NCI-H510A treated with DMSO at 0.1 percent for 48 hours (cell line): ENCODE data around the gene DIP2B.
"Not testable (repeated sequence)": the region's sequence is repeated elsewhere in the genome, so short reads cannot be mapped to it uniquely, and the experiment has no call there.

Source experiments
- DNase-seq: peaks from one replicate; lab custom pipeline; 2025; lab: John Stamatoyannopoulos, UW

Gene DIP2B

GRCh38 chr12:50550530-50551223 is 45.9 kb downstream of the DIP2B start:
- DNase-seq = no peak

- no peak for DNase-seq
These were observed 47.1 kb downstream of the DIP2B start for GRCh38 chr12:50551866-50552265.

- no peak for DNase-seq
These were observed 49.9 kb downstream of the DIP2B start for GRCh38 chr12:50554651-50555050.

DNA sequence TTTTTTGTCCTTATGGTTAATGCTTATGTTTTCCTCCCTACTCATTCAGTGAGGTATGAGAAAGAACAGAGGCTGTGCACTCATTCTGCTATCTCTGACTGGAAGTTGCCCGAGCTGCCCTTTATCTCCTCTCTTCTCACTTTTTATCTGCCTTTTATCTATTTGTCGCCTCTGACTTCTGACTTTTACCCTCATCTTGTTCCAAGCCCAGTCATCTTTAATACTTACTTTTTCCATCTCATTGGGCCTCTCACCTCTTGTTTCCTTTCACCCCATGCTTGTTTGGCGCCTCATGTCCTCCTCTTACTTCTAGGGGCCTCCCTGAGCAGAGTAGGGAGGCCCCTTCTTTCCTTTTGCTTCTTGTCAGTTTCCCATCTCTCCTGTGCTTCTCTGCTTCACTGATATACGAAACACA is 50.7 kb downstream of the DIP2B start:
- DNase-seq = no peak

DNA sequence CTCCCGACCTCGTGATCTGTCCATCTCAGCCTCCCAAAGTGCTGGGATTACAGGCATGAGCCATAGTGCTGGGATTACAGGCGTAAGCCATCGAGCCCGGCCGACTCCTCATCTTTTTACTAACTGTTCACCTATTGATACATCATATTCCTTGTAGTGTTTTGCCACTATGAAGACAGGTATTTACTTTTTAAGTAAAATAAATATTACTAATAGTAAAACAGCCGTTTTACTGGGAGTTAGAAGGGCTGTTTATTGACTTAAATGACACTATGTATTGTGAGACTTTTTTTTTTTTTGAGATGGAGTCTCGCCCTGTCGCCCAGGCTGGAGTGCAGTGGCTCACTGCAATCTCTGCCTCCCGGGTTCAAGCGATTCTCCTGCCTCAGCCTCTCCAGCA is 51.5 kb downstream of the DIP2B start:
- DNase-seq = no peak

GRCh38 chr12:50556796-50557195 is 52.0 kb downstream of the DIP2B start:
- not testable (repeated sequence) for DNase-seq

DNA sequence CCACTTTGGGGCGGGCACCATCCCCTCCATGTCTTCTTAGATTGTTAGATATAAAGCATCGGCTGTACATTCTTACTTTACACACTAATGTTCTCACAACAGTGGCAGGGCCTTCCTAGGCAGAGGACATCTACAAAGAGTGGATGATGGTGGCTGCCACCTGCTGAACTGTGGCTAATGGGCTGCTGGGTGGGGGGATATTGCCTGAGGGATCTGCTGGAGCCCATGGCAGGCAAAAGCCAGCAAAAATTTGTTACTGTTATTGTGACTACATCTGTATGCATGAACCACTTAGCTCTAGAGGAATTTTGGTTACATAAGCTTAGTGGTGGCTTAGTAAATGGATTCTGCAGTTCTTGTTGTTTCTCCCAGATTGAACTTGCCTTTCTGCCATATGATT is 52.6 kb downstream of the DIP2B start:
- no peak for DNase-seq

DNA sequence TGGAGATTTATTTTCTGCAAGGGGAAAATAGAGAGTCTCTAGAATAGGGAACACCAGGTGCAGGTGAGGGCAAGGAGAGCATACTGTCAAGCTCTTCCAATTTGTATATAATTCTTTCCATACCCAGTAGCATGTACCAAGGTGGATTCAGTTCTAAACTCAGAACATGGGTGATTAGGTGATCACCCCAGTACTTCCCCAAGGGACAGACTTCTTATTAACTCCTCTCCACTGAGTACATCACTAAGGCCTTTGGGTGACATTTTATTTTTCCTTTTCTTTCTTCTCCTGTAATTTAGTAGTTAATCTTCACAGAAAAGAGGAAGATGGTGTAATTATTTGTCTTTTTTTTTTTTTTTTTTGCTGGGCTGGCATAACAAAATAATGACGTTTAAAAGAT is 54.2 kb downstream of the DIP2B start:
- no peak for DNase-seq

DNA sequence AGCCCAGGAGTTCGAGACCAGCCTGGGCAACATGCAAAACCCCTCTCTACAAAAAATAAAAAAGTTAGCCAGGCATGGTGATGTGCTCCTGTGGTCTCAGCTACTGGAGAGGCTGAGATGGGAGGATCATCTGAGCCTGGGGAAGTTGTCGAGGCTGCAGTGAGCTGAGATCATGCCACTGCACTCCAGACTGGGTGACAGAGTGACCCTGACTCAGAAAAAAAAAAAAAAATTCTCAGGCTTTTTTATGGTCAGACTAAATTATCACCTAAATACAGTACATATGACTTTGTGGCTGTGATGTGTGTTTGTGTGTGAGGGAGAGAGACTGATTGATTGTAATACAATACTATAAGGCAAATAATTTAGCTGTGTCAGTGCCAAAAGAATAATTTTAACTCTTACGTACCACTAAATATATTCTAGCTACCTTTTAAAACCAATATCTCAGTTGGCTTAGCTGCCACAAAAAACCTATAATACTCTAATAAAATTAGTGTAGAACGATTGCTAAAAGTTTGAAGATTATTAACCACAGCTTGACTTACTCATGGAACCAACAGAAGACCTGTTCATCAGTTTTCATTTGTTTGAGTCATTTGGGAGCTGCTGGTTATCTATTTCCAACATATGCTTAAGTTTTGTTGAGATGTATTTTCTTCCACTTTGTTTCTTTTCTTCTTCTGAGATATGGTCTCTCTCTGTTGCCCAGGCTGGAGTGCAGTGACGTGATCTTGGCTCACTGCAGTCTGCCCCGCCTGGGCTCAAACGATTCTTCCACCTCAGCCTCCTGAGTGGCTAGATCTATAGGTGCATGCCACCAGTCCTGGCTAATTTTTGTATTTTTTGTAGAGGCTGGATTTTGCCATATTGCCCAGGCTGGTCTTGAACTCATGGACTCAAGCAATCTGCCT is 58.0 kb downstream of the DIP2B start:
- DNase-seq = no peak

- DNase-seq = no peak
These were observed 58.6 kb downstream of the DIP2B start for GRCh38 chr12:50563434-50563787.

DNA sequence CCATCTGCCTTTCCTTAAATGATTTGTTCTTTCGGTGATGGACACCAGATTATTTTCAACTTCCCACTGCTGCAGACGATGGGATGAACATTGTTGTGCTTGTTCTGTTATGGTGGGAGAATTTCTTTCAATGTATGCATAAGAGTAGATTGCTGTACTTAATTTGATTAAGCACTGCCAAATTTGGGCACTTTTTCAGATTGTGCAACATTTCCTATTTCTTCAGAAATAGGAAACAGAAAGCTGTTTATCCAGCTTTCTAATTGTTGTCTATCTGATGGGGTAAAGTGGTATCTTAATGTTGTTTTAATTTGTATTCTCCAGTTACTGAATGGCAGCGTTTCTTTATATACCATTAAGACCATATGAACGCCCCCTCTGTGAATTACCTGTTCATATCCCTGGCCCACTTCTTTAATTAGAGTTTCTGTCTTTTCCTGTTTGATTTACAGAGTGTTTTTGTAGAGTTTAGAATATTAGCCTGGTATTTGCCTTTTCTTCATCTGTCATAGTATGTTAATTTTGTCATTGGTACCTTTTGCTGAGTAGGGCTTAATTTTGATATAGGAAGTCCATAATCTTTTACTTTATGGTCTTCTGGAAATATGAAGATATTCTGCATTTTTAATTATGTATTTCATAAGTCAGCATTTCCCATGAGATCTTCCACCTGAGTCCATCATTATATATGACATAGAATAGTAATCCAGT is 59.6 kb downstream of the DIP2B start:
- DNase-seq = no peak

DNA sequence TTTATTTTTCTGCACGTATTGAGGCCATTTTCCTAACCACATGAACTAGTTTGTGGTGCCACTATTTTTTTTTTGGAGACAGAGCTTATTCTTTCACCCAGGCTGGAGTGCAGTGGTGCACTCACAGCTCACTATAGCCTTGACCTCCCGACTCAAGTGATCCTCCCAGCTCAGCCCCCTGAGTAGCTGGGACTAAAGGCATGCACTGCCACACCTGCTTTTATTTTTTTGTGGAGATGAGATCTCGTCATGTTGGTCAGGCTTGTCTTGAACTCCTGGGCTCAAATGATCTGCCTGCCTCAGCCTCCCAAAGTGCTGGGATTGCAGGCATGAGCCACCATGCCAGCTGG is 60.1 kb downstream of the DIP2B start:
- DNase-seq = no peak

DNA sequence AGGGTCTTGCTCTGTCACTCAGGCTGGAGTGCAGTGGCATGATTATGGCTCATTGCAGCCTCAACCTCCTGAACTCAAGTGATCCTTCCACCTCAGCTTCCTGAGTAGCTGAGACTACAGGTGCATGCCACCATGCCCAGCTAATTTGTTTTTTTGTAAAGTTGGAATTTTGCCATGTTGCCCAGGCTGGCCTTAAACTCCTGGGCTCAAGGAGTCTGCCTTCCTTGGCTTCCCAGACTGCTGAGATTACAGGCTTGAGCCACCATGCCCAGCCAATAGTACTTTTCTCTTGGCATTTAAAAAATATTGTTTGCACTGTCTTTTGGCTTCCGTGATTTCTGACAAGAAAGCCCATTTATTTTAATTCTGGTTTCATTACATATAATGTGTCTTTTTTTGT is 61.3 kb downstream of the DIP2B start:
- no peak for DNase-seq

GRCh38 chr12:50567926-50568325 is 63.1 kb downstream of the DIP2B start:
- no peak for DNase-seq

DNA sequence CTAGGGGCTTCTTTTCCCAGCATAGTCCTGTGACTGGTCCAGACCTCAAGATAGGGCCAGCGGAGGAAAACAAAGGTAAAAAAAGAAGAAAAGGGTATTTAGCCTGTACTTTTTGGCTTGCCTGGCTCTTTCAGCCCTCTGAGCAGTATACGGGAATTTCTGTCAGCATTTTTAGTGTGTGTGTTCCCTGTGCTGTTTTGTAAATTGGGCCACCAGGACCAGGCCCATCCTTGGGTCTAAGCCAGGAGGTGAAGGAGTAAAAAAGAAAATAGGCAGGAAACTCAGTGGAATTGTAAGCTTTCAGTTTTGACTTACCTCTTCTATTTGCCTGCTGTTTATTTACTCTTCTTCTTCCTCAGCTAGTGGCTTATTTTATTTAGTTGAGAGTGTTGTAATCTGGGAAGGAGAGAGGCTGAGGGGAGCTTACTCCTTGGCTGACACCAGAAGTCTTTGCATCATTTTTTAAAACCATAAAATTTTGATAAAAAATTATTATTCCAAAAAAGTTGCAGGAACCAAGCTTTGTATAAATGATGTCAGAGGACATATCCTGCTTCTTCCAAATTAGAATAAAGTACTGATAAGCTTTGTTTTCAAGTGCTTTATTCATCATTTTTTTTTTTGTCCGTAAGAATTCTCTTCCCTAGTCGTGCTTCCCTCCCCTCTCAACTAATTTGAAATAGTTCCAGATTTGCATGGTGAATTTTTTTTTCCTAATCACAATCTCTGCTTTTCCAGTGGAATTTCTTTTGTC is 63.7 kb downstream of the DIP2B start:
- DNase-seq = no peak

DNA sequence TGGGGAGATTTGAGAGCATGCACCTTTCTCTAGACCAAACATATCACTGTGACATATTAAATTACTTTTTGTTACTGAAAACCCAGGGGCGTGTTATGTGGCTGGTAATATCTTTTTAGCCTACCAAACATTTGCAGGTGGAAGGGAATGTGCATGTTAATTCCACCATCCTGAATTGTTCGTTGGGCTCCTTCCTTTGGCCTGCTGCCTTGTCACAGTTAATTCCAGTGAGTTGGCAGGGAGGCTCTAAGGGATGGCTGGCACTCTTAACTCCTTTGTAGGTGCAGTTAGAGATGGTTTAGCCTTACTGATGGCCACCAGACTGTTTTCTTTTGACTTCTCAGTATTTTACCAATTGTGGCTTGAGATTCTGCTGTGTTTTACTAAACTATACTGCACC is 64.5 kb downstream of the DIP2B start:
- DNase-seq = no peak

DNA sequence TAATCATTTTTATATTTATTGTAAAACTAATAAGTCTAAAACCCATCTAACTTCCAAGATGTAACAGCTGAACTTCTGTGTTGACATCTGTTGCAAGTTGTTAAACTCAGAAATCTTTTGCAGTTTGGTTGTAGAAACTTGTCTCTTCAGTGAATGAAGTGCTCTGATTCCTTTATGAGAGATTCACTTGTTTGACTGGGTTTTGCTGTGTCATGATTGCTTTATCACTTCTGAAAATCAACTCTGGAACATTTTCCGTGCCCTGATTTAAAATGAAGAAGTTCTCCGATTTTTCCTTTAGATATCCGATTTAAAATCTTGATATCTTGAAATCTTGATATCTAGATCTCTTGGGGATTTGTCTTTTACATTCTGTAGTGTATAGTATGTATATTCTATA is 65.1 kb downstream of the DIP2B start:
- DNase-seq = no peak

DNA sequence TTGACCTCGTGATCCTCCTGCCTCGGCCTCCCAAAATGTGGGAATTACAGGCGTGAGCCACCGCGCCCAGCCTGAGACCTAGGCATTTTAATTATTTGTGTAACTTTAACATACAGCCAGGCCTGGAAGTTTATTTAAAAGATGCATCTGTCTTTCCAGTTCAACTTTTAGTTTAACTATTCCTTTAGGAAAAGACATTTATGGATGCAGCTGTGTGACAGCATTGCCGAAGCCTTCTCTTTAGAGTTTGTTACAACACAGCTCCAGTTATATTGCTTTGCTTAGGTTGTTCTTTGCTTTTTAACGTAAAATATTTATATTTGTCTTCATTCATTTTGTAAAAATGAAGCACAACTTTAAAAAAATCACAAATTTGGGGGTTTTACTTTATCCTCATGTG is 67.0 kb downstream of the DIP2B start:
- no peak for DNase-seq

GRCh38 chr12:50572287-50572686 is 67.5 kb downstream of the DIP2B start:
- no peak for DNase-seq

- DNase-seq = no peak
These were observed 68.0 kb downstream of the DIP2B start for GRCh38 chr12:50572760-50573159.

DNA sequence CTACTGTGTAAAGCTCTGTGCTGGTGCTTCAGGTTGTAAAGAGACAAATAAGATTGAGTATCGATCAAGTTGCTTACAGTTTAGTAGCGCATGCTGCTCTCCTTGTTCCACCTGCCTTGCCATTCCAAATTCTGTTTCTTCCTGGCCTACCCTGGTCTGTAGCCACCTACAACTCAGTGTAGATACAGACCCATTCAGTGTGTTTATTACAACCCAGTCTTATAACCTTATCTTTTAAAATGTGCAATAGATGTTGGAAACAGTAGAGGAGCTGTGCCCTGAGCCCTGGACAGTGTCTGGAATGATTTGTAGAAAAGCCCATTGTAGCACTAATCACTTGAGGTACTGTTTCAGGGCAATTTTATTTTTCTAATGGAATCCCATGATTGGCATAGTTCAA is 68.5 kb downstream of the DIP2B start:
- no peak for DNase-seq

DNA sequence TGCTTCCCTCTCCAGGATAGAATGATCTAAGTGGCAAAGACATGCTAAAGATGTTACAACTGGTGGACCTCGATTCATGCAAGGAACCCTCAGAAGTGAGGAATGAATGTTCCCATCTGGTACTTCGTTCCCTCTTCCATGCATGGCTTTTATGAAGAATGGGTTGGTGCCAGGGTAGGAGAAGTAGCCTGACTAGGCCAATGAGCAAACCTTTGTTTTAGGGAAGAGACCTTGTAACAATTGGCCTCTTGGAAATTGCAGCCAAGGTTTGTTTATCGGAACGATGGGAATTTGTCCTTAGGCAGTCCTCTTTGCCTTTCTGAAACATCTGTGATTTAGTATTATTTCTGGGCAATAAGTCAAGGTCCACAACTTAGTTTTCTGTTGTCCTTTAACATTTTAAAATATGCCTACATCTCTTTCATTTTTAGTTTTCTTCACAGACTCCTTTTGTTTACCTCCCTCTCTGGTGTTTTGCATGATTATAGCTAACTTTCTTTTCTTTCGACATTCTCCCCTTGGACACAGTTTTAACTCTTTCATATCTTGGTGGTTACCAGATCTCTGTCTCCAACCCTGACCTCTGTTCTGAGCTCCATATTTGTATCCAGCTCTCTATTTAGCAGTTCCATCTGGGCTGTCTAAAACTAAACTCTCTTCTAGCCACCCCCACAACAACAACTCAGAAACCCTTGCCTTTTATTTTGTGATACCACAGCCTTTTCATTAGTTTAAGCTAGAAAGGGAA is 70.0 kb downstream of the DIP2B start:
- no peak for DNase-seq
